GM21576 (cell line): ENCODE data around the gene PSME1.
"Not testable (repeated sequence)": the region's sequence is repeated elsewhere in the genome, so short reads cannot be mapped to it uniquely, and the experiment has no call there.

ENCODE experiments used
- ATAC-seq: cut with Tn5 transposase; IDR thresholded peaks from one replicate; pipeline ENCODE4 v1.9.1; 2021; ENCODE audit warnings: mild to moderate bottlenecking, moderate library complexity; ENCODE audit not compliant: unreplicated experiment

Gene PSME1

GRCh38 chr14:24103451-24103850 is 32.5 kb upstream of the PSME1 start:
- no peak for ATAC-seq

DNA sequence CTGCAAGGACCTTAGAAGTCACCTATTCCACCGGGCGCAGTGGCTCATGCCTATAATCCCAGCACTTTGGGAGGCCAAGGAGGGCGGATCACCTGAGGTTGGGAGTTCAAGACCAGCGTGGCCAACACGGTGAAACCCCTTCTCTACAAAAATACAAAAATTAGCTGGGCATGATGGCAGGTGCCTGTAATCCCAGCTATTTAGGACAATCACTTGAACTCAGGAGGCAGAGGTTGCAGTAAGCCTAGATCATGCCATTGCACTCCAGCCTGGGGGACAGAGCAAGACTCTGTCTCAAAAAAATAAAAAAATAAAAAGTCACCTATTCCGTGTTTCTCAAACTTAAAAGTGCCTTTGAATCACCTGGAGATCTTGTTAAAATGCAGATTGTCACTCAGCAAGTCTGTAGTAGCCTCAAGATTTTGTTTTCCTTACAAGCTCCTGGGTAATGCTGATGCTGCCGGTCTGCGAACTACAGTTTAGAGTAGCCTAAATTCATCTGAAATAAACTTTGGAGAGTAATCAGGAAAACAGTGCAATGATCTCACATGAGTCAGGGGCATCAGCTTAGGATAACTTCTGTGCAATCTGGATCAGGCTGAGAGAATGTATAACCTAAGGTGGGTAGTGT is 30.3 kb upstream of the PSME1 start:
- ATAC-seq, result not testable (repeated sequence)

DNA sequence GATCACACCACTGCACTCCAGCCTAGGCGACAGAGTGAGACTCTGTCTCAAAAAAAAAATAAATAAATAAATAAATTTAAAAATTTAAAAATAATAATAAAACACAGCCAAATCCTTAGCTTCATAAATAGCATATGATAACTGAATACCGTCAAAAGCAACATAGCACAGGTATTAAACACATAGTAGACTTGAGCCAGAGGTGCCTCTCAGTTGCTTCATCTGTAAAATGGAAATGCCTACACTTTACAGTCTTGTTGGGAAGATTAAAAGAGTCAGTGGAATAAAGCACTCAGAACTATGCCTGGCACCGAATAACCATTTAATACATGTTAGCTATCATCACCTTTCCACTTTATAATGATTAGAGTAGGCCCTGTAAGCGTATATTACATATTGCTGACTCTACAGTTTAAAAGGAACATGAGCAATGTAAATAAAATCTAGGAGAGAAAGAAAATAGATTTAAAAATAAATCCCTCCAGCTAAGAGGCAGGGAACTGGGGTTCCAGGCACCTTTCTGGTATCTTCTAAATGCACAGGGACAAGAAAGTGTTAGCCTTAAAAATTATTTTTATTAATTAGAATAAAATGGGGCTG is 29.2 kb upstream of the PSME1 start:
- ATAC-seq, result no peak

GRCh38 chr14:24108336-24108874 is 27.6 kb upstream of the PSME1 start:
- peak; percentile 35 for ATAC-seq

DNA sequence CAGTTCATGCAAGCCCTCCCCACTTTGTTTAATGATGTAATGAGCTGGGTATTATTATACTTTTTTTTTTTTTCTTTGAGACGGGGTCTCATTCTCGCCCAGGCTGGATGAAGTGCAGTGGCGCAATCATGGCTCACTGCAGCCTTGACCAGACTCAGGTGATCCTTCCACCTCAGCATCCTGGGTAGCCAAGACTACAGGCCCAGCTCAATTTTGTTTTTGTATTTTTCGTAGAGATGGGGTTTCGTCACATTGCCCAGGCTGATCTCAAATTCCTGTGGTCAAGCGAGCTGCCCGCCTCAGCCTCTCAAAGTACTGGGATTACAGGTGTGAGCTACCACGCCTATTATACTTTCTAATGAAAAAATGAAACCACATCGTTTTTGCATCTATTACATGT is 25.9 kb upstream of the PSME1 start:
- ATAC-seq, result no peak

DNA sequence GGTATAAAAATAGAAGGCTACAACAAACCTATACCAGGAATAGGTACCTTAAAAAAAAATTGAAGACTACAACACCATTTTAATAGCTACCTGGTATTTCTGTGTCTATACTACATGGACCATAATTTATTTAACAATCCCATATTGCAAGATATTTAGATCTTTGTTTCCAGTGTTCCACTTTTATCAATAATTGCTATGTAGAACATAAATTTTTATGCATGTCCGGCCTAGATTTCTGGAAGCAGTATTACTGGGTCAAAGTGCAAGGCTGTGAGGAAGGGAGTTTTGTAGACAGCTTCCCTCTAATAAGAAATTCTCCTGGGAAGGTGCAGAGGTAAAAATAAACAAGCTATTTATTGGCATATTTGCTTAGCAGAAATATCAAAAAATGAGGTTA is 25.5 kb upstream of the PSME1 start:
- ATAC-seq, result no peak

DNA sequence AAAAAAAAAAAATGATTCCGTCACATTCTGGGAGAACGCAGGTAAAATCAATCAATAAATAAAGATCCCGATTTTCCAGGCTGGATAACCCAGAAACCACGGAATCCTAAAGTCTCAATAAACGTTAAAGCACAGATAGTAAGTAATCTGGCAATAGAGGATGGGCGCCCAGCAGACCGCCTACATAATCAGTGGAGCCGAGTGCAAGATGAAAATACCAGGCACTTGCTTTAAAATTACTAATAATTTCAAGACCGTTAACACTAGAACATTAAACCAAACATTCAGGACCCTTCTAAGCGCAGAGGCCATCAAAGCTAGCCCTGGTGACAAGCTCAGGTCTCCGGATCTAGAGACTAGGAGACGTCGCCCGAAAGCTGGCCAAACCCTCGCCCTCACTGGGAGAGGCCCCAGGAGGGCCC is 22.6 kb upstream of the PSME1 start:
- no peak for ATAC-seq

GRCh38 chr14:24113801-24114531 is 22.0 kb upstream of the PSME1 start:
- peak; percentile 22 for ATAC-seq

DNA sequence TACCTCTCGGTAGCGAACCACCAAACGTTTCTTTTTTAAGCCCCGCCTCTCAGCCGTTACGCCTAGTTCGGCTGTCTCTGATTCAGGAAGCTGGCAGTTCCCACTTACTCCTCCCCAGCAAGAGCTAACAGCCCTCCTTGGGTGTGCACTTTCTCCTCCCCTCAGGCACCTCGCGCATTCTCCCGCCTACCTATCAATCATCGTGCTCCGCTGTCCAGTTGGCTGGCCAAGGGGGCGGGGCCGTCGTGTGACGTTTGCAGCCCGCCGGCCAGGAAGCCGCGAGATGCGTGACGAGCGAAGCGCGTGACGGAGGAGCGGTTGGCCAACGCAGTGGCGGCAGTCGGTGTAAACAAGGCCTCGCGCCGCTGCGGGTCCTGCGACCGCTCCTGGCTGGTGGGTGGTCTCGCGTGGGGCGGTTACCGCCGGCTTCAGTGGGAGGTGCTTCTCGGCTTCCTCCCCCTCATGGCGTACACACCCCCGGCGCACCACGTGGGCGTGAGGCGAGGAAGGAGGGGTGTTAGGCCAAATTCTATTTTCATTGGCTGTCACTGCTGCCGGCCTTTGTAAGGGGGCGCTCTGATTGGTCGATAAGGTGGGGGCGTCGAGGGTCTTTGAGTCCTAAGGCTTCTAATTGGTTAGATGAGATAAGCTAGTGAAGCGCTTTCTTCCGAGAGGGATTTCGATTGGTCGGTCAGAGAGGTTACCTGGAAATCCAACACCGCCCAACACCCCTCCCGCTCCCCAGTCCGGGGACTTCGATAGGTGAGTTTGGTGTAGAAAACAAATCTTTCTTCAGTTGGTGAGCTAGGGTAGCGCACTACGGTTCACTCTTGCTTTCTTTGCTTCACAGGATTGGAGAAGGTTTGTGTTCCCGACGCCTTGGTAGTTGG is 21.2 kb upstream of the PSME1 start, which contains the start of the genes DCAF11 and NRL:
Gene DCAF11 (plus strand): TSS at position 246 of the 890 bp plus-strand sequence. CDS start 818 bp downstream, outside the sequence.
Gene NRL (minus strand): TSS at position 418 of the 890 bp plus-strand sequence. CDS start 32,101 bp downstream, outside the sequence.
- peak; percentile 85 for ATAC-seq

GRCh38 chr14:24115422-24116127 is 20.4 kb upstream of the PSME1 start:
- no peak for ATAC-seq

DNA sequence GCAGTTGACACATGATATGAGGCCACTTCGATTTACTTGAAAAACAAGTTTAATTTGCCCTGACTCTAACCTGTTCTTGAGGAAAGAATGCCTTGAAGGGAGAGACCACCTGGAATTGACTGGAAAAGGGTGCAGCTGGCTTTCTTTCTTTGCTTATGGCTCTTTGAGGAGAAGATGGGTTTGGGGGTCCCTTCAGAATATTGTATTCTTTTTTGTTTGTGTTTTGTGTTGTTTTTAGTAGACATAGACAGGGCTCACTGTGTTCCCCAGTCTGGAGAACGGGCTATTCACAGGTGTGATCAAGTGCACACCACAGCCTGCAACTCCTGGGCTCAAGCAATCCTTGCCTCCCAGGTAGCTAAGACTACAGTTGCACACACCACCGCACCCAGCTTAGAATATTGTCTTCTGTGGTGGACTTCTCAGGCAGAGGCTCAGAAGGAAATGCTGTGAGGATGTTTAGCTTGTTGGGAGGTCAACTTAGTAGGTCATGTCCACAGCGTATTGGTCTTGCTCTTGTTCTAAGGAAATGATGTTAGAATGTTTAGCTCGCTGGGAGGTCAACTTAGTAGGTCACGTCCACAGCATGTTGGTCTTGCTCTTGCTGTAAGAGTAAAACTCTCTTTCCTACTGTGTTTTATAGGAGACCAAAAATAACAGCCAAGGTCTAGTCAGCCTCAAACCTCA is 19.7 kb upstream of the PSME1 start:
- no peak for ATAC-seq

GRCh38 chr14:24117179-24117578 is 18.8 kb upstream of the PSME1 start:
- ATAC-seq, result no peak

DNA sequence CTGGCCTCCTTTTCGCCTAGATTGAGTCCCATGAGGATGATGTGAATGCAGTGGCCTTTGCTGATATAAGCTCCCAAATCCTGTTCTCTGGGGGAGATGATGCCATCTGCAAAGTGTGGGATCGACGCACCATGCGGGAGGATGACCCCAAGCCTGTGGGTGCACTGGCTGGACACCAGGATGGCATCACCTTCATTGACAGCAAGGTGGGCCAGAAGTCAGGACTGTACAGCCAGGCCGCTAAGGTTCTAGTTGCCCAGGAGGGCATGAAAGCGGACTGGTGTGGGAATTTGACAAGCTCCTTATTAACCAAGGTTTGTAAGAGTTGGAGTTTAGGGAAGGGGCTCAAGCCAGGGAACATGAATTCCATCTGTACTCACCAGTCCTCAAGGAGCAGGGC is 16.3 kb upstream of the PSME1 start:
- no peak for ATAC-seq

DNA sequence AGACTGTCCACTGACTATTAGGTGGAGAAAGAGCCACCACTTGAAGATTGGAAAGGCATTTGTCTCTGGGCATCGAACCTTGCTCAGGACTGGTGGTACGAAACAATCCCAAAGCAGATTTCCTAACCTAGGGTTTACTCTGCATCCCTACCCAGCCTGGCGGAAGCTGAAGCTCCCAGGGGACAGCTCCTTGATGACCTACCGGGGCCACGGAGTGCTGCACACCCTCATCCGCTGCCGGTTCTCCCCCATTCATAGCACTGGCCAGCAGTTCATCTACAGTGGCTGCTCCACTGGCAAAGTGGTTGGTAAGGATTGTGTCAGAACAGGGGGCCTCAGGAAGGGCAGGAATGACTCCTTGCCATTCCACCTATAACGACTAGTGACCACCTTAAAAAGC is 14.8 kb upstream of the PSME1 start:
- no peak for ATAC-seq

DNA sequence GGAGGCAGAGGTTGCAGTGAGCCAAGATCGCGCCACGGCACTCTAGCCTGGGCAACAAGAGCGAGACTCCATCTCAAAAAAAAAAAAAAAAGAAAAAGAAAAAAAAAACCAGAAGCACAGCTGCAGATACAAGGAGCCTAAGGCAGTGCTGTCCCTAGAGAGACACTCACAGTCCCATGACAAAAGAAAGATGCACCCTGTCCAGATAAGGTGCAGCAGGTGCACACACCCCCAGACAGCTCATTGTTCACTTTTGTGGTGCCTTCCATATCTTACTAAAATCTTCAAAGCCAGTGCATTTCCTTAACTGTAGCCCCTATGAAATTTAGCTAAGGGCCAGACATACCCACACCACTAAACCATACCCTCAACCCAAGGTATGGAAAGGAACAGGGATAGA is 13.6 kb upstream of the PSME1 start:
- ATAC-seq, result no peak

GRCh38 chr14:24122898-24123297 is 13.1 kb upstream of the PSME1 start:
- ATAC-seq, result no peak

GRCh38 chr14:24123424-24124417 is 12.3 kb upstream of the PSME1 start:
- peak; percentile 53 for ATAC-seq

- ATAC-seq, result no peak
Observed at GRCh38 chr14:24126939-24127338, 9.1 kb upstream of the PSME1 start.
